Measurements from ENCODE around the gene VPREB1.
"Not testable (repeated sequence)": the region's sequence is repeated elsewhere in the genome, so short reads cannot be mapped to it uniquely, and the experiment has no call there.

DNA sequence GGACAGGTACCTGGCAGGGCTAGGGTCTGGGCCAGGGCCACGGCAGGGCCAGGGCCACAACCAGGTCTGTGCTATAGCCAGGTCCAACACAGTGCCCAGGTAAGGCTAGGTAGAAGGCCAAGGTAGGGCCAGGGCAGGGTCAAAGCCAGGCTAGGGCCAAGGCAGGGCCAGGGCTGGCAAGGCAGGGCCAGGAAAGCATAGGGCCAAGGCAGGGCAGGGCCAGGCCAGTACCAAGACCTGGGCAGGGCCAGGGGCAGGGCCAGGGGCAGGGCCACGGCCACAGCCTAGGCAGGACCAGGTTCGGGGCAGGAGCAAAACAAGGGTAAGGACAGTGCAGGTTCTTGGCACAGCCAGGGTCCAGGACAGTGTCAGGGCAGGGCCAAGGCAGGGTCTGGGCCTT is 48.1 kb downstream of the VPREB1 start:
- TF ChIP-seq, protein P1, sequence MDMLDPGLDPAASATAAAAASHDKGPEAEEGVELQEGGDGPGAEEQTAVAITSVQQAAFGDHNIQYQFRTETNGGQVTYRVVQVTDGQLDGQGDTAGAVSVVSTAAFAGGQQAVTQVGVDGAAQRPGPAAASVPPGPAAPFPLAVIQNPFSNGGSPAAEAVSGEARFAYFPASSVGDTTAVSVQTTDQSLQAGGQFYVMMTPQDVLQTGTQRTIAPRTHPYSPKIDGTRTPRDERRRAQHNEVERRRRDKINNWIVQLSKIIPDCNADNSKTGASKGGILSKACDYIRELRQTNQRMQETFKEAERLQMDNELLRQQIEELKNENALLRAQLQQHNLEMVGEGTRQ (CRISPR knock-in tag; IDR thresholded peaks at IDR 0.05): not testable (repeated sequence)
- TF ChIP-seq CTCF (IDR thresholded peaks at IDR 0.05); CREB1 (CRISPR knock-in tag; IDR thresholded peaks at IDR 0.05); TP53 (CRISPR knock-in tag; IDR thresholded peaks at IDR 0.05); MAX (CRISPR knock-in tag; IDR thresholded peaks at IDR 0.05); ATF3 (CRISPR knock-in tag; conservative IDR thresholded peaks at IDR 0.05); SP1 (CRISPR knock-in tag; conservative IDR thresholded peaks at IDR 0.05); NR2C2 (CRISPR knock-in tag; IDR thresholded peaks at IDR 0.05); EMX1 (CRISPR knock-in tag; IDR thresholded peaks at IDR 0.05); GRHL2 (CRISPR knock-in tag; IDR thresholded peaks at IDR 0.05; ENCODE audit: insufficient replicate concordance, severe bottlenecking): not testable (repeated sequence)
- TF ChIP-seq, protein P2, sequence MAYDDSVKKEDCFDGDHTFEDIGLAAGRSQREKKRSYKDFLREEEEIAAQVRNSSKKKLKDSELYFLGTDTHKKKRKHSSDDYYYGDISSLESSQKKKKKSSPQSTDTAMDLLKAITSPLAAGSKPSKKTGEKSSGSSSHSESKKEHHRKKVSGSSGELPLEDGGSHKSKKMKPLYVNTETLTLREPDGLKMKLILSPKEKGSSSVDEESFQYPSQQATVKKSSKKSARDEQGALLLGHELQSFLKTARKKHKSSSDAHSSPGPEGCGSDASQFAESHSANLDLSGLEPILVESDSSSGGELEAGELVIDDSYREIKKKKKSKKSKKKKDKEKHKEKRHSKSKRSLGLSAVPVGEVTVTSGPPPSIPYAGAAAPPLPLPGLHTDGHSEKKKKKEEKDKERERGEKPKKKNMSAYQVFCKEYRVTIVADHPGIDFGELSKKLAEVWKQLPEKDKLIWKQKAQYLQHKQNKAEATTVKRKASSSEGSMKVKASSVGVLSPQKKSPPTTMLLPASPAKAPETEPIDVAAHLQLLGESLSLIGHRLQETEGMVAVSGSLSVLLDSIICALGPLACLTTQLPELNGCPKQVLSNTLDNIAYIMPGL (CRISPR knock-in tag; IDR thresholded peaks at IDR 0.05): not testable (repeated sequence)

Data from WTC11 (cell line).